IPS-18c (cell line): ENCODE results near the gene MYO1F.

Source experiments
- H3K4me3 ChIP-seq: 2 replicates; pipeline ENCODE4 v1.7.0; 2013; ENCODE audit warnings: low read depth, mild to moderate bottlenecking, low read length, moderate library complexity; ENCODE audit not compliant: insufficient read depth
- H3K9me3 ChIP-seq: one replicate; pipeline ENCODE4 v1.6.1; 2013; ENCODE audit warnings: mild to moderate bottlenecking, low read length, moderate library complexity; ENCODE audit not compliant: control insufficient read depth, insufficient read depth

The MYO1F gene

DNA sequence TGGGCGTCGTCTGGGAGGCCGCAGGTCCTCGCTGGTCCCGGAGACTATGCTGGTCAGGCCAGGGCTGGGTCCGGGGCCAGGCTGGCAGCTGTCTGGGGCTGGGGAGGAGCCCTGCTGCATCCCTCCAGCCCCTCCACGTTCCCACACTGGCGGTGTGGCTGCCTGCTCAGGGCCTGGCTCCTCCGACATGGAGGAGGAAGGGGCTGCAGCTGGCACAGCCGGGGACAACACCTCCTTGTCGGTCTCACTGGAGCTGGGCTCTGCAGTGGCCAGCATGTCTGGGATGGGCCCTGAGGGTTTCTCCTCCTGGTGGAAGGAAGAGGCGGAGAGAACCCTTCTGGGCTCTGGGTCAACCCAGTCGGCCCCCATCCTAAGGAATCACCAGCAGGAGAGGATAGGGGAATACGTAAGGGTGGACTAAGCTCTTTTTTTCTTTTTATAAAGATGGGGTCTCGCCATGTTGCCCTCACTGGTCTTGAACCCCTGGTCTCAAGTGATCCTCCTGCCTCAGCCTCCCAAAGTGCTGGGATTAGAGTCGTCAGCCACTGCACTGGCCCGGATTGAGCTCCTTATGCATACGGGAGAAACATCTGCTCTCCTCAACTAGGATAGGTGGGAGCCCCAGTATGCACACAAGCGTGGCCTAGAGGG lies 64.1 kb downstream of the MYO1F start:
- H3K4me3 ChIP-seq = peak overlapping the region; percentile 98
- H3K9me3 ChIP-seq = no peaks in the 10 kb centered on the region

GRCh38 chr19:8512115-8512967 lies 64.9 kb downstream of the MYO1F start:
- H3K4me3 ChIP-seq = no peak overlapping the region; the same call in 1 of the 2 replicates
- no peaks in the 10 kb centered on the region for H3K9me3 ChIP-seq

DNA sequence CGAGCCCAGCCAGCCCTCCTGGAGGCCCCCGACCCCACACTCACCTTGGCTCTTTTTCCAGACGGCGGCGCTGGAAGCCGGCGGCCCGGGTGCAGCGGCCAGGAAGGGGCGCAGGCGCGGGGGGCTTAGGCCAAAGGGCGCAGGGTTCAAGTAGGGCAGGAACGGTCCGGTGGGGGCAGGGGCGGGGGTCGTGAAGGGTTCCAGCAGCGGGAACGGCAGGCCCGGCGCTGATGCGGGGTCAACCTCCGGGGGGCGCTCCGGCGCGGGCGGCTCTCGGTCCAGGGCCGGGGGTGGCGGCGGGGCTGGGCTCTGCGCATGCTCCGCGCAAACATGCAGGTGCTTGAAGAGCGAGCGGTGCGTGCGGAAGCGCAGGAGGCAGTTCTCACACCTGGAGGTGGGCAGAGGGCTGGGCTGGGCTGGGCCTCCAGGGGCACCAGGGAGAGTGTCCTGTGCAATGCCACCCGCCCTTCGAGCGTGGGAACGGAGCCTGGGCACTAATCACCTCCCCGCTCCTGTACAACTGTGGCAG lies 65.6 kb downstream of the MYO1F start:
- Histone ChIP-seq H3K4me3 (no peak overlapping the region; the same call in 1 of the 2 replicates), H3K9me3 (no peaks in the 10 kb centered on the region)

DNA sequence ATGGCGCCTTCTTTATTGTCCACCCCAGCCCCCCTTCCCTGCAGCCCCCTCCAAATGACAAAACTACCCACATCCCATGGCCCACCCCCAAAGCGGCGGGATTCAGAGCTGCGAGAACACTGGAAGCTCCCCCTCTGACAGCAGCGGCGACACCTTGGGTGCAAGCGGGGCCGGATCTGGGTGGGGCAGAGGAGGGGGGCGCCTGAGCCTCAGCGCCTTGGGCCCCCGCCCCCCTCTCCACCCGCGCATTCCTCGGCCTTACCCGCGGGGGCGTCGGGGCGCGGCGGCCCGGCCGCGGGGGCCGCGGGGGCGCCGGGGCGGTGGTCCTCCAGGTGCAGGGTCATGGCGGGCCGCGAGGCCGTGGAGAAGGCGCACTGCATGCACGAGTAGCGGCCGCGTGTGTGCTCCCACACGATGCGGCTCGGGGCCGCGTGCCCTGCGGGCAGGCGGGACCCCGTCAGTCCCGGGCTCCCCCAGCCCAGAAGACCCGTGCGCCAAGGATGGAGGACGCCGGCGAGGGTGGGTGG lies 66.6 kb downstream of the MYO1F start:
- Histone ChIP-seq H3K4me3 (no peak overlapping the region), H3K9me3 (no peaks in the 10 kb centered on the region)

DNA sequence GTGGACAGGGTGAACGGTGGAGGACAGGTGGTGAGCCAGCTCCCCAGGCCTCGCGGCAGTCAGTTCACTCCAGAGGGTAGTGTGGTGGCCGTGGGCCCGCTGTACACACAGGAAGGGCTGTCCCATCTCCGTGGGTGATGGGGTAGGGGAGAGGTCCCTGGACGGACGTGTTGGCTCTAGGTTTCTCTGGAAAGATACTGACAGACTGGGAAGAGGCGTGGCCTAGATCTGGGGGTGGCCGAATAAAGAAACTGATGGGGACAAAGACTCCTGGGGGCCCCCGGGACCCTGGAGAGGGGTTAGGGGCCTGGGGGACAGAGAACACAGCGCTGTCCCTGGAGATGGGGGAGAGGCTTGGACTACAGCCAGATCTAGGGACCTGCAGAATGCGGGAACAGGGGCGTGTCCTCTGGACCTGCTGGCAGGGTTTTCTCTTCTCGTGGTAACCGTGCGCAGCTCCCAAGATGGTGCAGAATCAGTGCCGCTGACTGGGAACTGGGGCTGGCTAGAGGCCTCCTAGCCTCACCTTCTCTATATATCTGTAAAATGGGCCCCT lies 70.8 kb downstream of the MYO1F start:
- Histone ChIP-seq H3K9me3 (no peaks in the 10 kb centered on the region), H3K4me3 (peak overlapping the region; percentile 72)

GRCh38 chr19:8505680-8506401 lies 71.4 kb downstream of the MYO1F start:
- Histone ChIP-seq H3K4me3 (peak overlapping the region; percentile 72), H3K9me3 (no peaks in the 10 kb centered on the region)

DNA sequence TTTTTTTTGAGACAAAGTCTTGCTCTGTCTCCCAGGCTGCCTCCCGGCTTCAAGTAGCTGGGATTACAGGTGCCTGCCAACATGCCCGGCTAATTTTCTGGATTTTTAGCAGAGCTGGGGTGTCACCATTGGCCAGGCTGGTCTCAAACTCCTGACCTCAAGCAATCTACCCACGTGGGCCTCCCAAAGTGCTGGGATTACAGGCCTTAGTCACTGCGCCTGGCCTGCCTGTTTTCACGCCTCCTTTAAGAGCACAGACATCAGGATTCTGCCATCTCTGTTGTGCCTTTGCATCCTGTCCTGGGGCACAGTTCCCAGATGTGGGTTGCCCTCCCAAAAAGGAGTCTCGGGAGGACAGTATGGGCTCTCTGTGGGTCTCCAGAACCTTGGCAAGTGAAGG lies 72.3 kb downstream of the MYO1F start:
- Histone ChIP-seq H3K4me3 (no peak overlapping the region), H3K9me3 (no peaks in the 10 kb centered on the region)

- no peak overlapping the region for H3K4me3 ChIP-seq
- H3K9me3 ChIP-seq = no peaks in the 10 kb centered on the region
These were observed 73.1 kb downstream of the MYO1F start for GRCh38 chr19:8504171-8504570.

DNA sequence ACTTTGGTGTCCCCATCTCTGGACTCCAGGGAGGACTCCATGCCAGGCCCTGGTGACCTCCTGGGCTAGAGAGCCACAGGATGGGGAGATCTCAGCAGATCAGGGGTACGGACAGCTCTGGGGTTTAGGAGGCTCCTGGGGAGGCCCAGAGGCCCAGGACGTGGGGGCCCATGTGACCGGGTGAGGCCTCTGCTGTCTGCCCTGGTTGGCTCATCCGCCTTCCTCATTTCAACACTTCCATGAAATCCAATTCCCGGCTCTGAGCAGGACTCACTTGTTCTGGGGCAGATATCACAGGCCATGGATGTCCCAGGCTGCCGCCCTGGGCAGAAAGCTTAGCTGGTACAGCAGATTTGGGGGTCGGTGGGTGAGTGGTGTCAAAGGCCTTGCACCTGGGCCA lies 73.7 kb downstream of the MYO1F start:
- Histone ChIP-seq H3K9me3 (no peaks in the 10 kb centered on the region), H3K4me3 (no peak overlapping the region)

- Histone ChIP-seq H3K4me3 (no peak overlapping the region), H3K9me3 (no peaks in the 10 kb centered on the region)
These were observed 75.3 kb downstream of the MYO1F start for GRCh38 chr19:8501981-8502380.

DNA sequence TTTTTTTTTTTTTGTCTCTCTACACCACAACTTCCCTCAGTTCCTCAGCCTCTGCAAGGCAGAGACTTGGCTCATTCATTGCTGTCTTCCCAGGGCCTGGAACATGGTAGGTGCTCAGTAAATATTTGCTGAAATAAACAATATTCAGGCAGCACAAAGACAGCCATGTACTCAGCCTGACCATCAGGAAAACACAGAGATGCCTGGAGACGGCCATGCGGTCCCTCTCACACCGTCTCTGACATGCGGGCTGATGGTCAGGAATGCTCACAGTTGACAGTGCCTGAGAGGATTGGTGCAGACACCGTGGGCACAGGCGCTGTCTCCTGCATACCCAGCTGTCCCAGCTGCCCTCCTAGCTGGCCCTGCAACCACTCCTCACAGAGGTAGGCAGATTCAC lies 75.7 kb downstream of the MYO1F start:
- no peaks in the 10 kb centered on the region for H3K9me3 ChIP-seq

GRCh38 chr19:8500158-8500557 lies 77.1 kb downstream of the MYO1F start:
- H3K4me3 ChIP-seq = no peak overlapping the region
- H3K9me3 ChIP-seq = no peaks in the 10 kb centered on the region

More for the DNA sequence above, 75.7 kb downstream of the MYO1F start:
- no peak overlapping the region for H3K4me3 ChIP-seq

DNA sequence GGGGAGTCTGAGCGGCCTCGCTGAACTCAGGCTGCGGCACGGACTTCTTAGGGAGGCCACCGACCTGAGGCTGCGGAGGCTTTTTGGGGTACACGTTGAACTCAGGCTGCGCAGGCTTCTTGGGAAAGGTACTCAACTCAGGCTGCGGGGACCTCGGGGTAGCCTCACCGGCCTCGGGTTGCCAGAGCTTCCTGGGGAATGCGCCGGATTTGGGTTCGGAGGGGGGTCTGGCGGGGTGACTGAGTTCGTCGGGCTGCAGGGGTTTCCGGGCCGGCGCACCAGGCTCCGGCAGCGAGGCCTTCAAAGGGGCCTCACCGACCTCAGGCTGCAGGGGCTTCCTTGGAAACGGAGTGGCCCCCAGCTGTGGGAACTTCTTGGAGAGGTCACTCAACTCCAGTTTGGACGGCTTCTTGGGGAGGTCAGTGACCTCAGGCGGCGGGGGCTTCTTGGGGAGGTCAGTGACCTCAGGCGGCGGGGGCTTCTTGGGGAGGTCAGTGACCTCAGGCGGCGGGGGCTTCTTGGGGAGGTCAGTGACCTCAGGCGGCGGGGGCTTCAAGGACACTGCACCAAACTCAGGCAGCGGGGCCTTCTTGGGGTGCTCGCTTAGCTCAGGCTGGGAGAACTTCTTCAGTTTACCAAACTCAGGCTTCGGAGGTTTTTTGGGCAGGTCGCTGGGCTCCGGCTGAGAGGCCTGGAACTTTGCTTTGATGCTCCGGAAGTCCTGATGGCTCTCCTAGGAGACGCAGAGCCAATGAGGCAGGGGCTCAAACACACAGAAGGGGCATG lies 78.0 kb downstream of the MYO1F start:
- no peak overlapping the region for H3K4me3 ChIP-seq
- H3K9me3 ChIP-seq = no peaks in the 10 kb centered on the region

DNA sequence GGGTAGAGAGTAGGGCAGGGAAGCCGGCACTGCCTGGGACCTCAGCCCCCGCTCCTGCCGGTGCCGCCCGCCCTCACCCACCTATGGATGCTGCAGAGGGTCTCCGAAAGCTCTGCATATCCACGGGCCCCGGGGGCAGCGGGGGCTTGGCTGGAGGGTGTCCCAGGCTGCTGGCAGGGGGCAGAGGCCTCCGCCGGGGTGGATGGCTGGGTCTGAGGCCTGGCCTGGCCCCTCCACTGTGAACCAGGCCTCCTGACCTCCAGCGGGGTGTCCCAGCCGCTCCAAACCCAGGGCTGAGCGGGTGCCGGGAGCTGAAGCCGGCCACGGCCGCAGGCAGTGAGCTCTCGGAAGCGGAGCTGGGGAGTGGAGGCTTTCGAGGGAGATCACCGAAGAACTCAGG lies 78.9 kb downstream of the MYO1F start:
- Histone ChIP-seq H3K4me3 (no peak overlapping the region), H3K9me3 (no peaks in the 10 kb centered on the region)

- no peak overlapping the region for H3K4me3 ChIP-seq
- no peaks in the 10 kb centered on the region for H3K9me3 ChIP-seq
These were observed 83.1 kb downstream of the MYO1F start for GRCh38 chr19:8494158-8494557.

- Histone ChIP-seq H3K4me3 (no peak overlapping the region), H3K9me3 (no peaks in the 10 kb centered on the region)
These were observed 85.7 kb downstream of the MYO1F start for GRCh38 chr19:8491574-8491973.
